NCI-H2196 (cell line): ENCODE data around the gene BORCS5.
"Not testable (repeated sequence)": the region's sequence is repeated elsewhere in the genome, so short reads cannot be mapped to it uniquely, and the experiment has no call there.

Source experiments
- DNase-seq: peaks from one replicate; lab custom pipeline; 2025; ENCODE audit not compliant: unreplicated experiment; lab: John Stamatoyannopoulos, UW

The BORCS5 gene

GRCh38 chr12:12456637-12457036 lies 99.8 kb downstream of the BORCS5 start:
- no peak for DNase-seq

GRCh38 chr12:12460935-12461922 lies 104.4 kb downstream of the BORCS5 start:
- DNase-seq: no peak

GRCh38 chr12:12461923-12462315 lies 105.0 kb downstream of the BORCS5 start:
- DNase-seq: no peak

GRCh38 chr12:12465522-12465921 lies 108.6 kb downstream of the BORCS5 start:
- DNase-seq: no peak

GRCh38 chr12:12466157-12466556 lies 109.3 kb downstream of the BORCS5 start:
- no peak for DNase-seq

- no peak for DNase-seq
Observed at GRCh38 chr12:12467264-12467663, 110.4 kb downstream of the BORCS5 start.

GRCh38 chr12:12467688-12468261 lies 110.9 kb downstream of the BORCS5 start:
- DNase-seq: no peak

GRCh38 chr12:12468575-12468974 lies 111.7 kb downstream of the BORCS5 start:
- no peak for DNase-seq

GRCh38 chr12:12469386-12469785 lies 112.5 kb downstream of the BORCS5 start:
- no peak for DNase-seq

- no peak for DNase-seq
Observed at GRCh38 chr12:12470751-12471306, 114.0 kb downstream of the BORCS5 start.

GRCh38 chr12:12471982-12472961 lies 115.4 kb downstream of the BORCS5 start:
- not testable (repeated sequence) for DNase-seq

GRCh38 chr12:12473223-12473622 lies 116.3 kb downstream of the BORCS5 start:
- no peak for DNase-seq

GRCh38 chr12:12474471-12474928 lies 117.6 kb downstream of the BORCS5 start:
- DNase-seq: no peak

GRCh38 chr12:12474931-12475795 lies 118.3 kb downstream of the BORCS5 start:
- no peak for DNase-seq

- no peak for DNase-seq
Observed at GRCh38 chr12:12476857-12477531, 120.1 kb downstream of the BORCS5 start.

GRCh38 chr12:12477532-12477890 lies 120.6 kb downstream of the BORCS5 start:
- no peak for DNase-seq

- no peak for DNase-seq
Observed at GRCh38 chr12:12480074-12480473, 123.2 kb downstream of the BORCS5 start.

GRCh38 chr12:12481631-12482030 lies 124.8 kb downstream of the BORCS5 start:
- DNase-seq: no peak

- no peak for DNase-seq
Observed at GRCh38 chr12:12482150-12482761, 125.4 kb downstream of the BORCS5 start.
